Upper lobe of left lung (tissue), 4 donors: ENCODE results near the gene PTPRO.

Experiments
- CTCF ChIP-seq, 6 experiments: fragments of 450-650 bp in 4 of 6; fragments of 200-600 bp in 2 of 6; sonication (generic) in 2 of 6; IDR thresholded peaks; one replicate each; pipeline ENCODE4 v1.5.1; 2016 to 2019; ENCODE audit warnings: antibody characterized with exemption in 6 of 6
- POLR2A ChIP-seq, 4 donors: fragments of 450-650 bp; IDR thresholded peaks; one replicate each; pipeline ENCODE4 v1.5.1; 2016 to 2017; ENCODE audit warnings: antibody characterized with exemption in 4 of 4, mild to moderate bottlenecking in 2 of 4

GRCh38 chr12:15555446-15555845 lies 233.1 kb downstream of the PTPRO start:
- TF ChIP-seq CTCF (IDR thresholded peaks at IDR 0.05) (no peak), POLR2A (IDR thresholded peaks at IDR 0.05) (no peak)
